ENCODE data around the gene GREM2.

DNA sequence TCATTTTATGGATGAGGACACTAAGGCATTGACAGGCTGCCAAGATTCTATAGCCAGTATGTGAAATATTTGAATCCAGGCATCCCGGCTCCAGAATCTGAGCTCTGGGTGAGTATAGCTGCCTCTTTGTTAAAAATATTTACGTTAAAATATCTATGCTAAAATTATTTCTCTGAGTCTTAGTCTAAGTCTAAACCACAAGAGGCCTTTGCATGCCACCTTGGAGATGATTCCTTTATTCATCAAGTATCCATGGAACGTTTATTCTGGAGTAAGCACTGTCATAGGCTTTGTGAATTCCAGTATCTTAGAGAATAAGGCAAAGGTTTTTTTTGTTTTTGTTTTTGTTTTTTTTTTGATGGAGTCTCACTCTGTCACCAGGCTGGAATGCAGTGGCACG, 116.4 kb downstream of the GREM2 start:
- TF ChIP-seq NR3C1 (CRISPR knock-in tag; conservative IDR thresholded peaks at IDR 0.05; ENCODE audit: low read depth) (no peak), TP53 (CRISPR knock-in tag; IDR thresholded peaks at IDR 0.05) (no peak), RELA (CRISPR knock-in tag; IDR thresholded peaks at IDR 0.05; ENCODE audit: borderline replicate concordance) (no peak)

Measured in WTC11 (cell line).